Measurements from ENCODE around the gene PCDHA10.

- peak; percentile 71 for TF ChIP-seq CTCF (conservative IDR thresholded peaks at IDR 0.05; ENCODE audit: low read depth, low read length)
- no peak for TF ChIP-seq EZH2 (IDR thresholded peaks at IDR 0.05; ENCODE audit: borderline replicate concordance, low read depth, low read length, poor library complexity, severe bottlenecking)
Observed at GRCh38 chr5:140840978-140841962, 14.4 kb upstream of the PCDHA10 start, which contains the start of gene PCDHA8.
